IMR-90 (cell line): ENCODE data around the gene LIPE. TPM values are rescaled to one million over a fixed set of nuclear protein-coding genes. Genes with fewer than 3 reads are reported as not detected.

Experiments
- ATAC-seq: fragments of 200-7000 bp; cut with Tn5 transposase; 2 replicates; pipeline ENCODE4 v1.9.1; 2020; ENCODE audit warnings: low read depth, mild to moderate bottlenecking, moderate library complexity
- BruUV-seq: library from RNA; stranded (reverse); fragments of 400-500 nt; replicated peaks from 2 replicates; lab custom pipeline; 2021; lab: Mats Ljungman, UMichigan
- CTCF ChIA-PET: fragments of 300-600 bp; formaldehyde crosslinking; extraction: SDS; loops from one replicate; lab custom pipeline; 2021; ENCODE audit warnings: antibody characterized with exemption; lab: Yijun Ruan, JAX
- POLR2A ChIA-PET: fragments of 300-600 bp; sonication (Branson Sonifier 250); formaldehyde crosslinking; loops from one replicate; lab custom pipeline; 2022; ENCODE audit warnings: antibody characterized with exemption; ENCODE audit not compliant: unreplicated experiment; lab: Charles Lee
- DNase-seq: peaks from one replicate; pipeline ENCODE4 v3.0.0; 2013
- H2AFZ ChIP-seq: replicated peaks from 2 replicates; pipeline ENCODE3; 2013; ENCODE audit warnings: low read length, mild to moderate bottlenecking; ENCODE audit not compliant: poor library complexity
- H2AK5ac ChIP-seq: 2 replicates; pipeline ENCODE4 v1.6.1; 2013; ENCODE audit warnings: low read depth, low read length, inconsistent platforms
- H2AK9ac ChIP-seq: replicated peaks from 2 replicates; pipeline ENCODE3; 2013; ENCODE audit warnings: mild to moderate bottlenecking, low read depth, low read length, moderate library complexity; ENCODE audit not compliant: poor library complexity
- H2BK120ac ChIP-seq: 2 replicates; pipeline ENCODE4 v1.6.1; 2013; ENCODE audit warnings: low read depth, low read length, inconsistent platforms
- H2BK15ac ChIP-seq: 3 replicates; pipeline ENCODE4 v1.6.1; 2013; ENCODE audit warnings: low read depth, low read length, inconsistent platforms
- H2BK20ac ChIP-seq: 2 replicates; pipeline ENCODE4 v1.6.1; 2013; ENCODE audit warnings: low read depth, mild to moderate bottlenecking, inconsistent platforms, low read length, moderate library complexity
- H2BK5ac ChIP-seq: 2 replicates; pipeline ENCODE4 v1.6.1; 2013; ENCODE audit warnings: mild to moderate bottlenecking, low read depth, low read length, inconsistent platforms; ENCODE audit not compliant: poor library complexity, severe bottlenecking
- H3K14ac ChIP-seq: replicated peaks from 2 replicates; pipeline ENCODE4 v1.6.1; 2013; ENCODE audit warnings: low read depth, low read length, inconsistent platforms
- H3K18ac ChIP-seq: 2 replicates; pipeline ENCODE4 v1.6.1; 2013; ENCODE audit warnings: low read depth, low read length, control low read depth
- H3K23ac ChIP-seq: 2 replicates; pipeline ENCODE4 v1.6.1; 2013; ENCODE audit warnings: low read depth, low read length, inconsistent platforms
- H3K27ac ChIP-seq: 2 replicates; pipeline ENCODE4 v1.5.1; 2013; ENCODE audit warnings: mild to moderate bottlenecking, control low read depth, low read length; ENCODE audit not compliant: insufficient read depth
- H3K27me3 ChIP-seq: 2 replicates; pipeline ENCODE4 v1.6.1; 2013; ENCODE audit warnings: low read length; ENCODE audit not compliant: control insufficient read depth, insufficient read depth
- H3K36me3 ChIP-seq: 2 replicates; pipeline ENCODE4 v1.6.1; 2013; ENCODE audit warnings: low read length, mixed read lengths; ENCODE audit not compliant: control insufficient read depth, insufficient read depth
- H3K4ac ChIP-seq: 2 replicates; pipeline ENCODE4 v1.6.1; 2013; ENCODE audit warnings: low read depth, low read length, inconsistent platforms
- H3K4me1 ChIP-seq: 2 replicates; pipeline ENCODE4 v1.6.1; 2013; ENCODE audit warnings: low read length, mixed read lengths; ENCODE audit not compliant: control insufficient read depth, insufficient read depth
- H3K4me2 ChIP-seq: 2 replicates; pipeline ENCODE4 v1.6.1; 2013; ENCODE audit warnings: low read depth, mild to moderate bottlenecking, control low read depth, low read length, moderate library complexity
- H3K4me3 ChIP-seq: 2 replicates; pipeline ENCODE4 v1.5.1; 2013; ENCODE audit warnings: low read depth, mild to moderate bottlenecking, control low read depth, low read length, moderate library complexity; ENCODE audit not compliant: insufficient read depth
- H3K56ac ChIP-seq: 2 replicates; pipeline ENCODE4 v1.6.1; 2013; ENCODE audit warnings: low read length, inconsistent platforms; ENCODE audit not compliant: insufficient read depth; ENCODE audit errors: extremely low read depth
- H3K79me1 ChIP-seq, 2 experiments: 2 replicates each; pipeline ENCODE4 v1.6.1; 2013; ENCODE audit warnings: low read length in 2 of 2, inconsistent platforms in 1 of 2, low read depth in 1 of 2
- H3K9ac ChIP-seq: 2 replicates; pipeline ENCODE4 v1.6.1; 2013; ENCODE audit warnings: low read depth, low read length, control low read depth
- H3K9me1 ChIP-seq: 2 replicates; pipeline ENCODE4 v1.6.1; 2013; ENCODE audit warnings: low read length, inconsistent platforms; ENCODE audit not compliant: insufficient read depth
- H3K9me3 ChIP-seq: 2 replicates; pipeline ENCODE4 v1.6.1; 2013; ENCODE audit warnings: low read length; ENCODE audit not compliant: control insufficient read depth, insufficient read depth
- H4K20me1 ChIP-seq: 2 replicates; pipeline ENCODE4 v1.6.1; 2013; ENCODE audit warnings: low read length, inconsistent platforms; ENCODE audit not compliant: insufficient read depth
- H4K5ac ChIP-seq: 2 replicates; pipeline ENCODE4 v1.6.1; 2013; ENCODE audit warnings: mild to moderate bottlenecking, low read depth, low read length, control low read depth
- H4K8ac ChIP-seq, 2 experiments: 2 replicates each; pipeline ENCODE4 v1.6.1; 2013; ENCODE audit warnings: low read depth in 2 of 2, low read length in 2 of 2, control low read depth in 1 of 2, inconsistent platforms in 1 of 2
- H4K91ac ChIP-seq: 2 replicates; pipeline ENCODE4 v1.6.1; 2013; ENCODE audit warnings: low read depth, low read length, inconsistent platforms; ENCODE audit not compliant: insufficient read depth
- BHLHE40 ChIP-seq: fragments of 150-350 bp; IDR thresholded peaks from 2 replicates; pipeline ENCODE4 v1.6.1; 2016; ENCODE audit warnings: mild to moderate bottlenecking, low read depth, low read length
- CEBPB ChIP-seq: IDR thresholded peaks from 2 replicates; pipeline ENCODE4 v1.6.1; 2012; ENCODE audit warnings: low read depth, low read length, improper control_type of control experiment
- CHD1 ChIP-seq: IDR thresholded peaks from 2 replicates; pipeline ENCODE4 v1.6.1; 2012; ENCODE audit warnings: low read depth, low read length, improper control_type of control experiment
- CTCF ChIP-seq: conservative IDR thresholded peaks from 2 replicates; pipeline ENCODE4 v1.5.1; 2012; ENCODE audit warnings: mild to moderate bottlenecking, low read depth, low read length, improper control_type of control experiment
- ELK1 ChIP-seq: fragments of 150-350 bp; IDR thresholded peaks from 2 replicates; pipeline ENCODE4 v1.6.1; 2016; ENCODE audit warnings: low read depth, mild to moderate bottlenecking, low read length, moderate library complexity, borderline replicate concordance
- FOS ChIP-seq: fragments of 150-350 bp; IDR thresholded peaks from 2 replicates; pipeline ENCODE4 v1.6.1; 2016; ENCODE audit warnings: low read depth, low read length
- MAFK ChIP-seq: IDR thresholded peaks from 2 replicates; pipeline ENCODE4 v1.6.1; 2012; ENCODE audit warnings: low read depth, low read length, improper control_type of control experiment
- MAZ ChIP-seq: IDR thresholded peaks from 2 replicates; pipeline ENCODE4 v1.6.1; 2012; ENCODE audit warnings: low read depth, mild to moderate bottlenecking, low read length, improper control_type of control experiment, moderate library complexity, borderline replicate concordance
- MXI1 ChIP-seq: IDR thresholded peaks from 2 replicates; pipeline ENCODE4 v1.6.1; 2012; ENCODE audit warnings: low read depth, mild to moderate bottlenecking, low read length, moderate library complexity, borderline replicate concordance
- NFE2L2 ChIP-seq: fragments of 150-350 bp; IDR thresholded peaks from 2 replicates; pipeline ENCODE4 v1.6.1; 2016; ENCODE audit warnings: low read depth, mild to moderate bottlenecking, low read length
- POLR2A ChIP-seq: IDR thresholded peaks from 2 replicates; pipeline ENCODE4 v1.6.1; 2012; ENCODE audit warnings: mild to moderate bottlenecking, low read depth, low read length
- RAD21 ChIP-seq: IDR thresholded peaks from 2 replicates; pipeline ENCODE4 v1.6.1; 2012; ENCODE audit warnings: low read length, improper control_type of control experiment
- RCOR1 ChIP-seq: IDR thresholded peaks from 2 replicates; pipeline ENCODE4 v1.6.1; 2012; ENCODE audit warnings: mild to moderate bottlenecking, low read length, improper control_type of control experiment; ENCODE audit not compliant: insufficient replicate concordance
- RFX5 ChIP-seq: IDR thresholded peaks from 2 replicates; pipeline ENCODE4 v1.8.0; 2012; ENCODE audit warnings: low read depth, mild to moderate bottlenecking, low read length, moderate library complexity
- SMC3 ChIP-seq: fragments of 150-350 bp; IDR thresholded peaks from 2 replicates; pipeline ENCODE4 v1.6.1; 2016; ENCODE audit warnings: low read depth, mild to moderate bottlenecking, antibody characterized with exemption, low read length, moderate library complexity
- USF2 ChIP-seq: fragments of 150-350 bp; IDR thresholded peaks from 2 replicates; pipeline ENCODE4 v1.6.1; 2017; ENCODE audit warnings: mild to moderate bottlenecking, antibody characterized with exemption, low read length, low read depth
- WGBS, 2 experiments: methylation state at CpG; one replicate each; pipeline versions ENCODE4 v1.1.5 to v1.1.7; 2013; ENCODE audit warnings: missing lambda C conversion rate in 2 of 2; ENCODE audit not compliant: insufficient read length in 1 of 2; ENCODE audit errors: extremely low coverage in 2 of 2; 5-methylcytosine and 5-hydroxymethylcytosine counted together
- dilution Hi-C: fragments of 300-500 bp; cut with HindIII; formaldehyde crosslinking; loops from one replicate; pipeline ENCODE4 v1.14.3; 2018; ENCODE audit warnings: low sequenced_read_pairs; ENCODE audit not compliant: unreplicated experiment
- in situ Hi-C: fragments of 300-500 bp; cut with MboI; formaldehyde crosslinking; loops from 3 replicates; pipeline ENCODE4 v1.14.3; 2019; ENCODE audit warnings: low sequenced_read_pairs, inconsistent platforms, mixed read lengths
- intact Hi-C: fragments of 100-400 bp; cut with micrococcal nuclease; formaldehyde crosslinking; loops from 2 replicates; pipeline ENCODE4 v1.10.0; 2022
- polyA plus RNA-seq, 3 experiments: library from polyadenylated mRNA; depleted of rRNA; stranded (reverse); fragments of >200 nt; gene quantifications; 2 replicates each; pipeline ENCODE4 v1.2.3, GENCODE V29; 2012; ENCODE audit warnings: low replicate concordance in 1 of 3
- total RNA-seq: library from RNA; depleted of rRNA; stranded (reverse); fragments of >200 nt; gene quantifications from 2 replicates; pipeline ENCODE4 v1.2.3, GENCODE V29; 2012

Gene LIPE
- total and polyA plus RNA-seq, 2 of the 4 experiments (the other 2 are of a cell fraction), result 1.1 to 5.4 TPM

GRCh38 chr19:42424712-42425131, 2.5 kb downstream of the LIPE start:
- dilution Hi-C loops (no loop called here), in situ Hi-C loops (no loop called here), intact Hi-C loops (no loop called here)
- H4K91ac ChIP-seq, result no peak overlapping the region
- H3K18ac ChIP-seq, result no peak overlapping the region
- H2BK5ac ChIP-seq, result no peak overlapping the region
- no peak overlapping the region for H2BK15ac ChIP-seq
- H2AK5ac ChIP-seq, result no peak overlapping the region
- no peak overlapping the region for H4K8ac ChIP-seq
- ATAC-seq (no peak), DNase-seq (no peak)
- H3K79me1 ChIP-seq, result peaks cover 4 to 18% of the 10 kb centered on the region in 2 experiments; a peak in 2 of 4 replicates
- H3K4me3 ChIP-seq, result no peak overlapping the region
- no peak overlapping the region for H2BK20ac ChIP-seq
- ChIA-PET CTCF (interaction anchor here (0.9 to 2.4 kb wide), 3 partner anchors 9 to 24 kb away, joined by 3 to 8 read pairs (median 4); no protein-coding TSS in a partner anchor), POLR2A (no interaction called here)
- H4K5ac ChIP-seq, result no peak overlapping the region
- TF ChIP-seq NFE2L2, result no peak
- TF ChIP-seq USF2, result no peak
- TF ChIP-seq ELK1, result no peak
- TF ChIP-seq CTCF, result no peak
- no peak for TF ChIP-seq CEBPB
- TF ChIP-seq MAFK, result no peak
- TF ChIP-seq MXI1, result no peak
- TF ChIP-seq MAZ, result no peak
- no peak for TF ChIP-seq FOS
- TF ChIP-seq BHLHE40, result no peak
- no peak for TF ChIP-seq RAD21
- TF ChIP-seq RCOR1, result no peak
- TF ChIP-seq CHD1, result no peak
- no peak for TF ChIP-seq RFX5
- TF ChIP-seq POLR2A, result no peak
- no peak for TF ChIP-seq SMC3
- H2BK120ac ChIP-seq, result no peak overlapping the region
- no peak overlapping the region for H3K4me2 ChIP-seq
- no peak overlapping the region for H2AK9ac ChIP-seq
- H3K27ac ChIP-seq, result no peak overlapping the region
- H3K27me3 ChIP-seq, result no peaks in the 10 kb centered on the region
- no peak overlapping the region for H3K56ac ChIP-seq
- H3K4me1 ChIP-seq, result peaks cover 9% of the 10 kb centered on the region
- H3K4ac ChIP-seq, result no peak overlapping the region
- WGBS, 2 experiments, result 66% methylated on average over 5 of the region's 13 CpGs; no CpG with 5 or more reads in 1 of the 2 experiments
- no peak overlapping the region for H3K23ac ChIP-seq
- H3K9ac ChIP-seq, result no peak overlapping the region
- peak overlapping the region; percentile 96 for H2AFZ ChIP-seq
- H4K20me1 ChIP-seq, result peaks cover 8% of the 10 kb centered on the region; the same call in 1 of the 2 replicates
- no peaks in the 10 kb centered on the region for H3K9me3 ChIP-seq
- peaks cover 11% of the 10 kb centered on the region for H3K9me1 ChIP-seq
- H3K14ac ChIP-seq, result no peak overlapping the region
- BruUV-seq, result no TSS peak
- H3K36me3 ChIP-seq, result no peaks in the 10 kb centered on the region
